NCI-H526 treated with DMSO at 0.1 percent for 48 hours (cell line): Measurements from ENCODE around the gene WNT3A.

Experiments used
- DNase-seq: peaks from one replicate; lab custom pipeline; 2025; lab: John Stamatoyannopoulos, UW

Gene WNT3A

GRCh38 chr1:227999056-227999930 is 7.5 kb upstream of the WNT3A start:
- DNase-seq: no peak

DNA sequence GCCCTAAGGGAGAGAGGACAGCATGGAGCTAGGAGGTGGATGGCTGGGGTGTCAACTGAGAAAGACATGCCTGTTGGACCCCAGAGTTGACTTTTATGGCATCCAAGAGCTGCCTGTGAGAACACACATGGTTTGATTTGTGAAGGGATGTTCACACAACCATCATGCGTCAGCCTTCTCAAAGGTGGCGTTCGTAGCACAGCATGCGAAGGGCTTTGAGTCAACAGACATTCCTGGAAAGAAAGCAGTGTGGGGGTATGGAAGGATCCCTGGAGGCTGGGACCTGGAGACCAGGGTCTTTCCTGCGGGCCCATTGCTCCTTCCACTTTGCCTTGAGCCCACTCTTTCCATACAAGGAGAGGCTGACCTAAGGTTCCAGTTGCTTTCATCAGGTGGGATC is 6.4 kb upstream of the WNT3A start:
- DNase-seq: no peak

DNA sequence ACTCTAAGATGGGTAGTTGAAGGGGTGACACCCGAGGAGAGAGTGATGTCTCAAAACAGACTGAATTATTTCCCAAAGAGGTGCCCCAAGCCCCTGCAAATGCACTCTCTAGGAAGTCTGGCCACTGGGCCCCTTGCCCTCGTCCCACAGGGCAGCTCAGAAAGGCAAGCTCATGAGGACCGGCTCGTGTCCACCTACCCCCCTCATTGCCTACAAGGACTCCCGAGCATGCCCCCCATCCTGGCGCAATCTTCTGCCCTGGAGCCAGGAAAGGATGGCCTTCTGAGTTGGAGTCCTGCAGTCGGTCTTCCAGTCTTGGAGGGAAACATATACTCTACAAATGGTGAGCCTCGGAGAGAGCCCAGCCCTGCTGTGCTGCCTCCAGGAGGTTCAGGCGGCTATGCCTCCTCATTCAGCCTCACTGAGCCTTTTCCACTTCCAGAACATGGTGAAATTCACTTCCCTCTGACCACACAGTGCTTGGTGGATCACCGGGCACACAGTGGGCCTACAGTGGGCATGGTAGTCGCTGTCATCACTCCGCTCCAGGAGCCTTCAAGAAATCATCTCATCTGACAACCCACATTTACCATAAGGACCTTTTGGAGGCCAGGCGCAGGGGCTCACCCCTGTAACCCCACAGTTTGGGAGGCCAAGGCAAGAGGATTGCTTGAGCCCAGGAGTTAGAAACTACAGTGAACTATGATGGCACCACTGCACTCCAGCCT is 5.8 kb upstream of the WNT3A start:
- DNase-seq: no peak

- DNase-seq: no peak
Observed at GRCh38 chr1:228001738-228002535, 4.9 kb upstream of the WNT3A start.

DNA sequence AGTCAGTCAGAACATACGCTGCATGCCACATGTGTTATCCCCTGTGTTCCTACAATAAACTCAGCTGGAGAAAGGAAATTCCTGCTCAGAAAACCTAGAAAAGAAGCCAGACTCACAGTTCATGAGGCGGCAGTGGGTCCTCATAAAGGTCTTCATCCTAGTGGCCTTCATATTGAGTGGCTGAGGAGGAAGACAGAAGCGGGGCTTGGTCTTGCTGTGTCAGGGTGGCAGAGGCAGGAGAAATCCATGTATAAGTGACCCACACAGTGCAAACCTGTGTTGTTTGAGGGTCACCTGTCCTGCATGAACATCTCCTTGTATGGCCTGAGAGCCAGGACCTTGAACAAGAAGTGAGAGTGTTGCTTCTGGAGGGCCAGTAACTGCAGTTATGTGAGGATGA is 4.0 kb upstream of the WNT3A start:
- no peak for DNase-seq

- DNase-seq: no peak
Observed at GRCh38 chr1:228003461-228004330, 3.1 kb upstream of the WNT3A start.

DNA sequence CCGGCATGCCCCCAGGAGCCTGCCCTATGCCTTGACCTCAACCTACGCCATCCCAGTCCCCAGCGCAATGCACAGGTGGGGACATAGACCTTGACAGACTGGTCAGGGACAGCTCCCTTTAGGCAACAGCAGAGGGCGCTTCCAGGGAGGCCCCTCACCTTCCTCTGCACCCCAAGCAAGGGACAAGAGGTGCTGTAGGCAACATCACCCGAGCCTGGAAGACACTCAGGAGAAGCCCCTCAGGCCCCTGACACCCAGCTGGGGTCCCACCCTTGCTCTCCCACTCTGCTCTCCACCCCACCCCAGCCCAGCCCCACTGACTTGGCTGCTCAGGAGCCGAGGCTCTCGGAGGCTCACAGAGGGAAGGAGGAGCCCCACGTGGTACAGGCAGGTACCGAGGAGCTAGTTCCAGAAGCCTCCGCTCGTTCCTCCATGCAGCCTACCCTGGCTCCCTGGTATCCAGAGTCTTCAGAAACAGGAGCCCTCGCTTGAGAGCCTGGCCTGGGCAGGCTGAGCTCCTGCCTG is 2.4 kb upstream of the WNT3A start:
- no peak for DNase-seq

DNA sequence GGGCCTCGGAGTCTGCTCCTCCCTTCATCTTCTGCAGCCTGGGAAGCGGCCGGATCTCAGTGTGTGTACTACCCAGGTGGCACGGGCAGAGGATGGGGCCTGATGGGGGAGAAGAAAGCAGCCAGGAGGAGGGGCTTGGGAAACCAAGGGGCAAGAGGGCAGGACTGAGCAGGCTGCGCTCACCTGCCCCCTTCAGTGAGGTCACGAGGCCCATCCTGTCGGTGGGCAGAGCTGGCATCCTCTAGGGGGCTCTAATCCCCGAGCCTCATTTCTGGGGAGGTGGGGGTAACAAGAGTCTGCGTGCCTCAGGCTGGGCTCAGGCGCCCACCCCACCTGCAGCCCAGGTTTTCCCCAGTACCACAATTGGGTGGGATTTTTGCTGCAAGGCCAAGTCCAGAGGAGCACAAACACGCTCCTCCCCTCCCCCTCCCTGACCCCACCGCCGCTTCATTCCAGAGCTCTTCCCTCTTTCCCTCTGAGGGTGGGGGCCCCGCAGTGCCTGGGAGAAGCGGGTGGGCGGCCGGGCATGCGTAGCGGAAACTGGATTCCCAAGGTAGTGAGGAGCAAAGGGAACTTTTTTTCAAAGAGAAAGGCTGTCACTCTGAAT is 1.8 kb upstream of the WNT3A start:
- DNase-seq: no peak

DNA sequence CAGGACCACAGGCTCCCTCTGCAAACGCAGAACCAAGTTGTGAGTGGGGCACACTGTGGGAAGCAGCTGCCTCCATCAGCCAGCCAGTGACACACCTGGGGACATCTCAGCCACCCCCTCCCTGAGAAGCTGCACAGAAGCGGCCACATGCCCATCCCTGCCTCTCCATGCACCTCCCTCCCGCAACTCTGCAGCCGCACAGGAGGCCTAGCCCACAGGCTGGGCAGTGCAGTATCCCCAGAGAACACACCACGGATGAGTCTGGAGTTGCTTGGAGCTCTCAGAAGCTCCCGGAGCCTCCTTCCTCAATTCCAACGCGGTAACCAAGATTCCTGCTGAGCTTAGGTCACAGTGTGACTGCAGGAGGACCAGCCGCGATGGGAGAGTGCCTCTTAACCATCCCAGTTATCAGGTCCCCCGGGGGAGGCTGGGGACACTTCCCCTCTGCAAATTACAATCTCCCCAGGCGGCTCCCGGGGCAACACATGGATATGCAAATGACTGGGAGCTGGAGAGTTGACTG is 1.2 kb upstream of the WNT3A start:
- DNase-seq: no peak

GRCh38 chr1:228006034-228006785 is 588 bp upstream of the WNT3A start:
- DNase-seq: no peak

DNA sequence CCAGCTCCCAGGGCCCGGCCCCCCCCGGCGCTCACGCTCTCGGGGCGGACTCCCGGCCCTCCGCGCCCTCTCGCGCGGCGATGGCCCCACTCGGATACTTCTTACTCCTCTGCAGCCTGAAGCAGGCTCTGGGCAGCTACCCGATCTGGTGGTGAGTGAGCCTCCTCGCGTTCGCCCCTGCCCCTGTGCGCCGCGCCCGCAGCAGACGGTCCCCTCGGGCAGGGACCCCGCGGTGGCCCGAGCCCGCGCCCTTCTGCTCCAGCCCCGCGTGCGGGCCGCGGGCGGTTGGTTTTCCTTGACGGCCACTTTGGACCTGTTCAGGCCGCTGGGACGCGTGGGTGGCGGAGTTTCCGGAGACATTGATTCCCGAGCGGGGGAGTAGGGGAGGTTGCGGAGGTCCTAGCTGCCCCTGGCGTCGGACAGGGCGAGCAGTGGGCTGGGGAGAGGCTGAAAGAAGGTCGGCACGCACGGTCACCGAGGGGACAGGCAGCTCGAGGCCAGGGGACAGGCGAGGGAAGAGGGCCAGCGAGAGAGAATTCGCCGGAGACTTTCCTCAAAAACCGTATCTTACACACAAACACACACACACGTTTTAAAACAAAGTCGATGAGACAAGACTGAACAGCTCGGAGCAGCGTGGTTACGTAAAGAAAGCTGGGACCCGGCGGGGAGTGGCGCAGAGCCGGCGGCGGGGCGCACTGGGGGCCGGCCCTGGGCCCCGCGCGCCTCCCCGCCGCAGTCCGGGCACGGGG is 427 bp downstream of the WNT3A start:
- no peak for DNase-seq

GRCh38 chr1:228007801-228008341 is 1.1 kb downstream of the WNT3A start:
- DNase-seq: no peak

DNA sequence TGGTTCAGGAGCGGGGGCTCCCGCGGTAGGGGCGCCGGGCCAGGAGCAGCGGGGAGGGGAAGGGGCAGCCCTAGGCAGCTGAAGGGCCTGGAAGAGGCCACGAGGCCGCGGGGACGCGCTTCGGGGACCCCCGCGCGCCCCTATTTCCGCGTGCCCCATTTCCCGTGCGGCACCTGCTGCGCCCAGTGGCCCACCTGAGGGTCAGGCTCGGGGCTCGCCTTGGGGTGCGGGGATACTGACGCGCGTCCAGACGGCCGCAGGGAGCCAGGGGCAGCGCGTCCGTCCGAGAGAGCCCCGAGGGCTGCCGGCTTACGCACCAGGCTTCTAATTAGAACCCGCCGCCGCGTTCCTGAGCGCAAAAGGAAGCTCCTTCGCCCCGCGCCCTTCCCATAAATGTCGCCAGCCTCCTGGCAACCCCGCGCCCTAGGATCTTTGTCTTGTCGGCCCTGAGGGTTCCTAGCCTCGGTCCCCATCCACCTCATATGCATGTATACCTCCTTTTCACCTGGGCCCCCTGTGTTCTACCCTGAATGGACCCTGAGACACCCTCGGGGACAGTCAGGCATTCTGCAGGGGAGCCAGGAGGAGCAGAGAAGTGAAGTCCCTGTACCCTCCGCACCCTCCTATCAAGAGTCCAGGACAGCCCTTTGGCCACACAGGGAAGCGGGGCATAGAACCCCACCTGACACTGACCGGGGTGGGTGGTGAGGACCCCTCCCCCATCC is 1.8 kb downstream of the WNT3A start:
- no peak for DNase-seq

- no peak for DNase-seq
Observed at GRCh38 chr1:228009116-228009827, 2.5 kb downstream of the WNT3A start.

DNA sequence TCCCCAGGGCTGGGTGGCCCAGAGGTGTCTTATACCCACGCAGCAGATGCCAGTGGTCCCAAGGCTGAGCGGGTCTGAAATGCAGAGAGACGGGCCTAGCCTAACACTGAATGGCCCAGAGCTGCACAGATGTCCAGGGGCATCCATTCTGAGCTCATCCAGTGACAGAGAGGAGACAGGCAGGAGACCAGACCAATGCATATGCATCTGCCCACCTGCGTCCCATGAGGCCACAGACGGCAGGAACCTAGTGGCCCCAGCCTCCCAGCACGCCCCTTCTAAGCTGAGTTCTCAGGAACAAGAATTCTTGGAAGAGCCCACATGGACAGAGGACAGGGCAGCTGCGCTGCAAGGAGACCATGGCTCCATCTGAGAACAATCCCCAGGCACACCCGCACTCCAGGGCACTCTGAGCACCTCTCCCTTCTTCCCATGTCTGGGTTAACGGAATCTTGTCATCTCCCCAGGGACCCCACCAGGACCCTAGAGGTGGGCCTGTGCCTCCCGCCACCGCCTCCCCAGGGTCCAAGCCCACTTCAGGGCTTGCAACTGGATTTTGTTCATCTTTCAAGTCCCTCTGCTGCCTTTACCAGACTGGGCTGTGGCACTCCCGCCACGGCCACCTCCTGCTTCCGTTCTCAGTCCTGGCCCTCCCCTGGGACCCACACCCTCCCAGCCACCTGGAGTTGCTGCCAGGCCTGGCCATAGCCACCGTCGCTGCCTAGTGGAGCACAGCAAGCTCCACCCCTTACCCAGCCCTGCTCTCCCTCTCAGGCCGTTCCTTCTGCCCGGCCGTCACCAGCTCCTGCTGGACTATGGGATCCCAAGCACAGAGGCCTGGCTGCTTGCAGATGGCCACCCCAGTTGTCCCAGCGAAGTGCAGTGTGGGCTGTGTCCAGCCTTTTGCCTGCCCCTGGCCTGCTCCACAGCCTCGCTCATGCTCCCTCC is 3.3 kb downstream of the WNT3A start:
- DNase-seq: peak; percentile 10

GRCh38 chr1:228010921-228011320 is 4.1 kb downstream of the WNT3A start:
- no peak for DNase-seq
